Measurements from ENCODE around the gene EEF1AKMT2. TPM values are rescaled to one million over a fixed set of nuclear protein-coding genes. Genes with fewer than 3 reads are reported as not detected.

EEF1AKMT2 gene
- total and polyA plus RNA-seq, 2 of the 13 experiments (the other 11 are each of a cell fraction or from before 2014, with no cell fraction given): 11.3 to 19.3 TPM

GRCh38 chr10:124791547-124792348 lies at the start of gene EEF1AKMT2 (continued):
- TF ChIP-seq, protein P1, sequence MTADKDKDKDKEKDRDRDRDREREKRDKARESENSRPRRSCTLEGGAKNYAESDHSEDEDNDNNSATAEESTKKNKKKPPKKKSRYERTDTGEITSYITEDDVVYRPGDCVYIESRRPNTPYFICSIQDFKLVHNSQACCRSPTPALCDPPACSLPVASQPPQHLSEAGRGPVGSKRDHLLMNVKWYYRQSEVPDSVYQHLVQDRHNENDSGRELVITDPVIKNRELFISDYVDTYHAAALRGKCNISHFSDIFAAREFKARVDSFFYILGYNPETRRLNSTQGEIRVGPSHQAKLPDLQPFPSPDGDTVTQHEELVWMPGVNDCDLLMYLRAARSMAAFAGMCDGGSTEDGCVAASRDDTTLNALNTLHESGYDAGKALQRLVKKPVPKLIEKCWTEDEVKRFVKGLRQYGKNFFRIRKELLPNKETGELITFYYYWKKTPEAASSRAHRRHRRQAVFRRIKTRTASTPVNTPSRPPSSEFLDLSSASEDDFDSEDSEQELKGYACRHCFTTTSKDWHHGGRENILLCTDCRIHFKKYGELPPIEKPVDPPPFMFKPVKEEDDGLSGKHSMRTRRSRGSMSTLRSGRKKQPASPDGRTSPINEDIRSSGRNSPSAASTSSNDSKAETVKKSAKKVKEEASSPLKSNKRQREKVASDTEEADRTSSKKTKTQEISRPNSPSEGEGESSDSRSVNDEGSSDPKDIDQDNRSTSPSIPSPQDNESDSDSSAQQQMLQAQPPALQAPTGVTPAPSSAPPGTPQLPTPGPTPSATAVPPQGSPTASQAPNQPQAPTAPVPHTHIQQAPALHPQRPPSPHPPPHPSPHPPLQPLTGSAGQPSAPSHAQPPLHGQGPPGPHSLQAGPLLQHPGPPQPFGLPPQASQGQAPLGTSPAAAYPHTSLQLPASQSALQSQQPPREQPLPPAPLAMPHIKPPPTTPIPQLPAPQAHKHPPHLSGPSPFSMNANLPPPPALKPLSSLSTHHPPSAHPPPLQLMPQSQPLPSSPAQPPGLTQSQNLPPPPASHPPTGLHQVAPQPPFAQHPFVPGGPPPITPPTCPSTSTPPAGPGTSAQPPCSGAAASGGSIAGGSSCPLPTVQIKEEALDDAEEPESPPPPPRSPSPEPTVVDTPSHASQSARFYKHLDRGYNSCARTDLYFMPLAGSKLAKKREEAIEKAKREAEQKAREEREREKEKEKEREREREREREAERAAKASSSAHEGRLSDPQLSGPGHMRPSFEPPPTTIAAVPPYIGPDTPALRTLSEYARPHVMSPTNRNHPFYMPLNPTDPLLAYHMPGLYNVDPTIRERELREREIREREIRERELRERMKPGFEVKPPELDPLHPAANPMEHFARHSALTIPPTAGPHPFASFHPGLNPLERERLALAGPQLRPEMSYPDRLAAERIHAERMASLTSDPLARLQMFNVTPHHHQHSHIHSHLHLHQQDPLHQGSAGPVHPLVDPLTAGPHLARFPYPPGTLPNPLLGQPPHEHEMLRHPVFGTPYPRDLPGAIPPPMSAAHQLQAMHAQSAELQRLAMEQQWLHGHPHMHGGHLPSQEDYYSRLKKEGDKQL (CRISPR knock-in tag; IDR thresholded peaks at IDR 0.05; ENCODE audit: low read depth): 0 out of 2 replicates have a peak, but pooled peaks have one; percentile 28
- TF ChIP-seq ZNF556 (CRISPR knock-in tag; IDR thresholded peaks at IDR 0.05; ENCODE audit: borderline replicate concordance) (peak; percentile 97; the same call in 1 of the 2 replicates), PHF5A (CRISPR knock-in tag; IDR thresholded peaks at IDR 0.05; ENCODE audit: low read depth, unreplicated experiment) (peak; percentile 80), NFYB (CRISPR knock-in tag; IDR thresholded peaks at IDR 0.05) (no peak), NCOA1 (CRISPR knock-in tag; IDR thresholded peaks at IDR 0.05) (peak; percentile 81; the same call in 1 of the 2 replicates), ZNF891 (CRISPR knock-in tag; IDR thresholded peaks at IDR 0.05) (peak; percentile 94), MYNN (CRISPR knock-in tag; IDR thresholded peaks at IDR 0.05; ENCODE audit: low read depth) (no peak; the same call in 1 of the 2 replicates), SRSF9 (IDR thresholded peaks at IDR 0.05; ENCODE audit: borderline replicate concordance, insufficient read depth, low read depth, low read length, poor library complexity, severe bottlenecking) (no peak), HCFC1 (IDR thresholded peaks at IDR 0.05; ENCODE audit: low read depth, low read length) (peak; percentile 52; the same call in 1 of the 2 replicates), KDM3A (CRISPR knock-in tag; IDR thresholded peaks at IDR 0.05; ENCODE audit: low read depth) (peak; percentile 96), HNF4G (IDR thresholded peaks at IDR 0.05; ENCODE audit: borderline replicate concordance, low read depth, low read length) (no peak), HNF4G (CRISPR knock-in tag; IDR thresholded peaks at IDR 0.05; ENCODE audit: borderline replicate concordance, low read depth) (no peak; the same call in 1 of the 2 replicates), RXRB (CRISPR knock-in tag; IDR thresholded peaks at IDR 0.05; ENCODE audit: borderline replicate concordance) (no peak), SPEN (CRISPR knock-in tag; IDR thresholded peaks at IDR 0.05; ENCODE audit: low read depth) (peak; percentile 87), RCOR2 (CRISPR knock-in tag; IDR thresholded peaks at IDR 0.05) (no peak), TIGD3 (CRISPR knock-in tag; IDR thresholded peaks at IDR 0.05; ENCODE audit: borderline replicate concordance) (no peak), TBL1XR1 (IDR thresholded peaks at IDR 0.05; ENCODE audit: borderline replicate concordance, low read length, partially characterized antibody) (no peak), HNRNPL (IDR thresholded peaks at IDR 0.05; ENCODE audit: low read depth, low read length) (no peak), NFRKB (IDR thresholded peaks at IDR 0.05) (no peak), ZSCAN22 (CRISPR knock-in tag; IDR thresholded peaks at IDR 0.05) (no peak; the same call in 1 of the 2 replicates)
- TF ChIP-seq, protein P2, sequence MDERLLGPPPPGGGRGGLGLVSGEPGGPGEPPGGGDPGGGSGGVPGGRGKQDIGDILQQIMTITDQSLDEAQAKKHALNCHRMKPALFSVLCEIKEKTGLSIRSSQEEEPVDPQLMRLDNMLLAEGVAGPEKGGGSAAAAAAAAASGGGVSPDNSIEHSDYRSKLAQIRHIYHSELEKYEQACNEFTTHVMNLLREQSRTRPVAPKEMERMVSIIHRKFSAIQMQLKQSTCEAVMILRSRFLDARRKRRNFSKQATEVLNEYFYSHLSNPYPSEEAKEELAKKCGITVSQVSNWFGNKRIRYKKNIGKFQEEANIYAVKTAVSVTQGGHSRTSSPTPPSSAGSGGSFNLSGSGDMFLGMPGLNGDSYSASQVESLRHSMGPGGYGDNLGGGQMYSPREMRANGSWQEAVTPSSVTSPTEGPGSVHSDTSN (CRISPR knock-in tag; IDR thresholded peaks at IDR 0.05): no peak
- TF ChIP-seq, protein P3, sequence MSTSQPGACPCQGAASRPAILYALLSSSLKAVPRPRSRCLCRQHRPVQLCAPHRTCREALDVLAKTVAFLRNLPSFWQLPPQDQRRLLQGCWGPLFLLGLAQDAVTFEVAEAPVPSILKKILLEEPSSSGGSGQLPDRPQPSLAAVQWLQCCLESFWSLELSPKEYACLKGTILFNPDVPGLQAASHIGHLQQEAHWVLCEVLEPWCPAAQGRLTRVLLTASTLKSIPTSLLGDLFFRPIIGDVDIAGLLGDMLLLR (CRISPR knock-in tag; IDR thresholded peaks at IDR 0.05): peak; percentile 63; the same call in 1 of the 2 replicates
